Measurements from ENCODE around the gene CLDN11.

DNA sequence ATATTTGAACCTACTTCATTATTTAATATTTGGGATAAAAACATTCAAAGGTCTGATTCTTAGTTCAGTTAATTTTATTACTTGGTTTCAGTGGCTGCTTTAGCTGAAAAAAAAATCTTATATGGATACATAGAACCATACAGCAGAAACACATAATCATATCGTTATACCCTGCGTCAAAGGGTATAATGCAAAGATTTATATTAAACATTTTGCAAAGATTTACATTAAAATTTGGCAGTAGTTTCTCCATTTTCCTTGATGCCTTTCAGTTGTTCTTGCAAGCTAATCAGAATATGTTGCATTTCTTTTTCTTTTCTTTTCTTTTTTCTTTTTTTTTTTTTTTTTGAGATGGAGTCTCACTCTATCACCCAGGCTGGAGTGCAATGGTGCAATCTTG lies 31.4 kb downstream of the CLDN11 start:
- TF ChIP-seq, protein P1, sequence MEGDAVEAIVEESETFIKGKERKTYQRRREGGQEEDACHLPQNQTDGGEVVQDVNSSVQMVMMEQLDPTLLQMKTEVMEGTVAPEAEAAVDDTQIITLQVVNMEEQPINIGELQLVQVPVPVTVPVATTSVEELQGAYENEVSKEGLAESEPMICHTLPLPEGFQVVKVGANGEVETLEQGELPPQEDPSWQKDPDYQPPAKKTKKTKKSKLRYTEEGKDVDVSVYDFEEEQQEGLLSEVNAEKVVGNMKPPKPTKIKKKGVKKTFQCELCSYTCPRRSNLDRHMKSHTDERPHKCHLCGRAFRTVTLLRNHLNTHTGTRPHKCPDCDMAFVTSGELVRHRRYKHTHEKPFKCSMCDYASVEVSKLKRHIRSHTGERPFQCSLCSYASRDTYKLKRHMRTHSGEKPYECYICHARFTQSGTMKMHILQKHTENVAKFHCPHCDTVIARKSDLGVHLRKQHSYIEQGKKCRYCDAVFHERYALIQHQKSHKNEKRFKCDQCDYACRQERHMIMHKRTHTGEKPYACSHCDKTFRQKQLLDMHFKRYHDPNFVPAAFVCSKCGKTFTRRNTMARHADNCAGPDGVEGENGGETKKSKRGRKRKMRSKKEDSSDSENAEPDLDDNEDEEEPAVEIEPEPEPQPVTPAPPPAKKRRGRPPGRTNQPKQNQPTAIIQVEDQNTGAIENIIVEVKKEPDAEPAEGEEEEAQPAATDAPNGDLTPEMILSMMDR (conservative IDR thresholded peaks at IDR 0.05 in 1 of 2, IDR thresholded peaks at IDR 0.05 in 1 of 2; ENCODE audit: extremely low read depth in 1 of 2, insufficient read depth in 1 of 2, low read depth in 1 of 2, low read length in 2 of 2) = no peak
- TF ChIP-seq EZH2 (IDR thresholded peaks at IDR 0.05; ENCODE audit: borderline replicate concordance, low read length) = no peak
